ENCODE results near the gene PKIB.
"Not testable (repeated sequence)": the region's sequence is repeated elsewhere in the genome, so short reads cannot be mapped to it uniquely, and the experiment has no call there.

The PKIB gene

DNA sequence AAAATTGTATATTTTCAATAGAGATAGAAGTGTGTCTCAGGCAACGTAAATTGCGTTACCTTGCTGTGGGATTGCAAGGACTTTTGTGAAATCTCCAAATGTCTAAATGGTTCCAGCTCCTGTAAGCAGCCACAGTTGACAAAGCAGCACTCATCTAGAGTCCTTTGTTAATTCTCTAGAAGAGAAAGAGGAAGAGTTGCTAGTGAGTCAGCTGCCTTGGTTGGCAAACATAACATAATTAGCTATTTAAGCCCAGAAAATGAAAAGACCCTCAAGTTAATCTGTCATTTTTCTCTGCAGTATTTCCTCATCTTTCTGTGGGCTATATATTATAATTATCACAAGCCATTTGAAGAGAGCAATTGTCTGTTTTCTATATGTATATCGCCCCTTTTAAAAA is 102.9 kb downstream of the PKIB start:
- DNase-seq, result no peak

DNA sequence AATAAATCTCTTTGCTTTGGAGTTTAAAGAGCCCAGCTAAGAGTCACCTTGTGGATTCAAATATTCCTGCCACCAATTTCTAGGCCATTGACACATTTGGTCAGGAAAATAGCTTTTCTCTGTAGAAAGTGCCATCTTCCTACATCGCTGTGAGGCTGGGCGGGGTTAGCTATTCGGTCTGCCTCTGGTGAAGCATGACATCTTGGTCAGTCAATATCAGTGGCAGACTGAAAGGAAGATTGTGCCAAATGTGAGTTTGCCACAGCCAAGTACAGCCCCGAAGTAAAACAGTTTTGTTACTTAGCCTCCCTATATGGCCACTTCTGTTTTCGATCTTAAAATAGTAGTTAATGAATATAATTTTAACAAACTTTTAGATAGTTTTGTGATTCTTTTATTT is 103.9 kb downstream of the PKIB start:
- DNase-seq, result no peak

DNA sequence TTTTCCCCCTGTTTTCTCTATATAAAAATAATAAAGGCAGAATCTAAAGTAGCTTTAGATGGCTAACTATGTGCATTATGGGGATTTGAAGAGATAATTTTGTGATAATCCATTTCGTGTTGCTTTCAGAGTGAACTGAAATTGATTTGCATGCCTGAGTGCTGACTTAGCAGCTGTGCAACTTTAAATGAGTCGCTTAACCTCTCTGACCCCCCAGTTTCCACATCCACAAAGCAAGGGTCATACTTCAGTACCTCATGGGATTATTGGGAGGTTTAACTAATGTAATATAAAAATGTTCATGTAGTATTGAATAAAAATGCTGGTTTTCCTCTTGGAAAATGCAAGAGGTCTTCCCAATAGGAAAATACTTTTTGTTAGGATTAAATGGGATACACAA is 105.5 kb downstream of the PKIB start:
- no peak for DNase-seq

DNA sequence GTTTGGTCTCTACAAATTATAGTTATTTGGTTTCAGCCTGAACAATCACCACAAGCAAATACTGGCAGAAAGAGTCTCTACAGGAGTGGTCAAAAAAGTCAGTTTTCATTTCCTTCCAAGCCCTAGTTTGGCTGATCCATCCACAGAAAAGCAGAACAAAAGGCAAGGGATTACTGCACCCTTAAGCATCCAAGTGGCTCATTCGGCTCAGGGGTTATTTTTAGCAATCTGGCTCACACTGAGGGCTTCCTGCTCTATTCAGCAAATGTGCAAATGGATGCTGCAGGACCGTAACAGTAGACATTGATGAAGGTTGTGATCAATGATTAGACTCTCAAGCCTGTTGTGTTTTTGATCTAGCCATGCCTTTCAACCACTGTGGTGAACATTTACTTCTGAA is 107.1 kb downstream of the PKIB start:
- DNase-seq, result no peak

DNA sequence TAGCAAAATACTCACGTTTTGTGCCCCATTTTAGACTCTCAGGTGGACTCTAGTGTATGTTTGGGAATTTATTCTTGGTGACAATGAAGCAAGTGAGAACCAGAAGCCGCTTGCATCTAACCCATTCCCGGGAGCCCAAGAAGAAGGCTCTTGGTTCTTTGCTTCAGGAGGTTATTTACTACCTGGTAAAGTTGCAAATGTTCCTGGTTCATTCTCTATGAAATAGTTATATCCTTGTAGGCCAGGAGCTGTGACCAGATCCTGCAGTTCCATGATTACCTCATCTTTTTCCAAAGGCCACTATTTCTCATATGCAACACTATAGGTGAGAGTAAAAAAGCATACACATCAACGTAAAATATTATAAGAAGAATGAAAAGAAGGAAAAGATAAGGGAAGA is 108.4 kb downstream of the PKIB start:
- DNase-seq, result no peak

DNA sequence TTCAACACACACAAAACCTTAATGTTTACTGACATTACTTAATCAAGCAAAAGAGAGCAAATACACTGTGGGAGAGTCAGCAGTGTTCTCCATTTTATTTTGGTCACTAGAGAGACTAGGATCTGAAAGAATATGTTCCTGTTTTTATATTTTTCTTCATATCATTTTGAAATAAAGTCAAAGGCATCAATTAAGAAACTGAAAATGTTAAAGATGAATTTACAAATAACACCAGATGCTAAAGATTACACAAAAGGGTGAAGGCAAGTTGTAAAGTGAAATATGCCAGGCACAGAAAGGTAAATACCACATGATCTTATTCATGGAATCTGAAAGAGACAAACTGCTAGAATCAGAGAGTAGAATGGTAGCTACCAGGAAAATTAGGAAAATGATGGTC is 109.0 kb downstream of the PKIB start:
- no peak for DNase-seq

DNA sequence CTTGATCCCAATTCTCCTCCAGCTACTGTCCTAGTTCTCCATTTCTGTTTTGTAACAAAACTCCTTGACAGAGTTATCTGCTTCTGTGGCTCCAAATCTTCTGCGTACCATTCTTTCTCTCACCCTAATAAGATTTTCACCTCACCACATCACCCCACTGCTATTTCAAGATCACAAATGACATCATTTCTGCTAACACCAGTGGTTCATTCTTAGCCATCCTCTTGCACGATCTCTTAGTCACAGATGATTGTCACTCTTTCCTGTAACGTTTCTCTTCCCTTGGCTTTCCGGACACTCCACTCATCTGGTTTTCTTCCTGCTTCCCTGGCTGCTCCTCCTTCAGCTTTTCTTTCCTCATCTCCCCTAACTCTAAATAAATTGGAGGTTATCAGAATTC is 112.5 kb downstream of the PKIB start:
- no peak for DNase-seq

DNA sequence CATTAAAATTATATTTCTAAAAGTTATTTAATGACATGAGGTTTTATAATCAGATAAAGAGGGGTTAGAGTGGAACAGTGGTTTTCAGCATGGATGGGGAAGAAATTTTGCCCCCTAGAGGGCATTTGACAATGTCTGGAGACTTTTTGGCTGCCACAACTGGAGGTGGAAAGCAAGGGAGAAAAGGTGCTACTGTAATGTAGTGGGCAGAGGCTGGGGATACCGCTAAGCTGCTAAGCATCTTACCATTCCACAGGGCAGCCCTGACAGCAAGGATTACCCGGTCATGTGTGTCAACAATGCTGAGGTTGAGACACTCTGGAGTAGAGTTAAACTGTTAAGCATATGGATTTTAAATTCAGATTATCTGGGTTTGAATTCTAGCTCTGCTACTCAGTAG is 116.4 kb downstream of the PKIB start:
- DNase-seq, result no peak

DNA sequence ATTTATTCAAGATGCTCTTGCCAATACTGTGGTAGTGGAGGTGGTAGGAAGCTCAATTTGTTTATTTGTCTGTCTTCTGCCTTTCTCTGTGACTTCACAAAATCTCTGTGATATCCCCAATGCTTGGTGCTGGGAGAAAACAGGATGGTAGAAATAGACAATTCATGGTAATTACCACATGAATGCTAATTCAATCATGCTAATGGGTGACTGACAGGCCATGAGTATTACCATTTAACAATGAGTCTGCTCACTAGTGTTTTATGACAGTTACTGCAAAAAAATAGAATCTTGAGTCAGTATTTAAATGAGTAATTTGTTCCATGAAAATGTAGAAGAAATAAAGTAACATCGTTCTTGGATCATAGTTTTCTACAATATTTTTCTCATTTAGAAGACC is 117.0 kb downstream of the PKIB start:
- no peak for DNase-seq

DNA sequence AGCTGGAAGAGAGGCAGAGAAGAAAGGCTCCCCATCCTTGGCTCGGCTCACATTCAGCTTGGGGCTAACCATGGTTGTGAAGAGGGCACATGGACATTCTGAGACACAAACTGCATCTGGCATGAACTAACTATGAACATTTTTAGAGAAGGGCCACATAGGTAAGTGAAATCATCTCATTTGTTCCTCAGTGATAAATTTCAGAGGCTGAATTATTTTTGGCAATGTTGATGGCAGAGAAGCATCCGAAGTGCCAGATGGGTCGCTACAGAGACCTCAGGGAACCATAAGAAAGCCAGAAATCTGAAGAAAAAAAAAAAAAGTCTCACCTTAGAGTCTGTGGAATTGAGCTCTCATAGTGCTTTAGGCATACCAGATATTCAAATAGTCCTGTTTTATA is 120.1 kb downstream of the PKIB start:
- no peak for DNase-seq

DNA sequence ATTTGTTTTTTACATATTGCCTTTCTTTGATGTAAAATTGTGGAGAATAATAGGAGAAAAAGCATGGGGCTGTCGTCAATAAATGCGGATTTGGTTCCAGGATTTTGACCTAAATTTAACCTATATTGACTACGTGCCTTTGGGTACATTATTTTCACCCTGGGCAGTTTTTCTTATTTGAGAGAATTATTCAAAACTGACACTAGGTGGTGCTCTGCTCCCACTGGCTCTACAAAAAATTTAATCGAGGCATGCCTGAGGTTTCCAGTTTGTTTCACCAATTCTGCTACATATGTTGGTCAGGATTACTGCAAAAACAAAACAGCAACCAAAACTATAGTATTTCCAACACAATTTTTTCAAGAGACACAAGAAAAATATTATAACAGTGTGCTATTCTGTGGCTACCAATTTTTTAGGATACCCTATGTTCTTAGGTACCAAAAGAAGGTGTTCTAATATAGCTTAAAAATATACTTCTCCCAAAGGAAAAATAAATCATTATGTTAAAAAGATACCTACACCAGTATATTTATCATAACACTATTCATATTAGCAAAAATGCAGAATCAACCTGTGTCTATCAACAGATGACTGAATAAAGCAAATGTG is 120.7 kb downstream of the PKIB start:
- peak; percentile 56 for DNase-seq

DNA sequence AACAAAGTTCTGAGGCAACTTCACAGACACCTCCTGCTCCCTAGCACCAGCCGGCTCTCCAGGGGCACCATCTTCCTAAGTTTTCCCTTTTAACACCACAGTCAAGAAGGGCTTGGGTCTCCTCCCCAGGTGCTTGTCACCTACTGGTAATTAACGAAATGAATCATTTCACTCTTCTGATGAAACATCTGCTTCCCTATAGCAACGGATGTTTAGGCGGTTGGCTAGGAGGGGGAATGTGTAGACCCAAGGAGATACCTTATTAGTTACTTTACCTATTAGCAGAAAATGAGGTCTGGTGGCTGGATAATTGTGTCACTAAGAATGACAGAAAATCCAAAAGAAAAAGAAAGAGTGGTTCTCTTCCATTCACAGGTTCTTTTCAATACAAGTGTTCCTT is 123.1 kb downstream of the PKIB start:
- DNase-seq, result no peak

DNA sequence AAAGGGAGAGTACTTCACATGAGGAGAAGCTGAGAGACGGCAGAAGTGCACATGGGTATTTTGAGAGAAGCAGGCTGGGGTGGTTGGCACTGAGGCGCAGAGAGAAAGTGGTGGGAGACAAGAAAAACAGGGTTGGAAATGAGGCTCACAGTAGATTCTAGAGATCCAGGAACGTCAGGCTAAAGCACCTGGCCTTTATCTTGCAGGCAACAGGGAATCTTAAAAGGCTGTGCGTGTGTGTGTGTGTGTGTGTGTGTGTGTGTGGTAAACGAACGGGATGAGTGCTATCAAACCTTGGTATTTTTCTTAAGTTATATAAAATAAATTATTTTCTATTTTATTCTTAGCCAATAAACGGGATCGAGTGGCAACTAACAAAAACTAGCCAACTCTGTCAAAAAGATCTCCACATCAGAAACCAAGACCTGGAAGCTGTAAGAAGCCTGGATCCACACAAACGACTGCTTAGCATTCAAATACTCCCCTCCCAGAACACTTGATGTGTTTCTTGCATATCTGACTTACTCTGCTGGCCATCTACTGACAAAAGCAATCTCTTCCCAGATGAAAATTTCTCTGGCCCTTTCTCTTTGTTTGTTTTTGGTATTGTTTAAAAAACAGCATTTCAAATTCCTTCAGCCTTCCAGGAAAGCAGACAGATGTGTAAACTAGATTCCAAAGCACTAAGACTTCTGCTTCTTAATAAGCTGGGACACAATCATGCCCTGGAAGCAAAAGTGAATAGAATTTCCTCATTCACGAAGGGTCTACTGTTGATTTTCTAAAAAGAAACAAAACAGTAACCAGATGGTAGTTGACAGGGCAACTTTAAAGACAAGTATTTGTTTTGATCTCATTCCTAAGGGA is 124.6 kb downstream of the PKIB start:
- no peak for DNase-seq

DNA sequence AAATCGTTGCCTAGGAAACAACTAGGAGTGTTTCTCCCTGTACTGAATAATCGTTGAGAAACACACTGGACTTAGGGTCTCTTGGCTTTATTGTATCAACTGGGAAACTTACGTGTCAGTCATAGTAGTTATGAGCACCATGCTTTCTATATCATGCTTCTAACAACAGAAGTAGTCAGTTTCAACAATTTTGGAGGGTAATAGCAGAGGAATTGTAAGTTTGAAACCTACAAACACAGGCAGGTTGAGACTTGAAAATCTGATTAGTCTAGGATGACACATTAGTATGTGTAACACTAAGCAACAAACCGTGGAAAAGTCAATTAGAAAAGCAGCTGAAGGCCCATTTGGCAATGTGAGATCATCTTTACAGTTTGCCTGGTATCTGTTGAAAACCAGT is 125.4 kb downstream of the PKIB start:
- DNase-seq, result no peak

DNA sequence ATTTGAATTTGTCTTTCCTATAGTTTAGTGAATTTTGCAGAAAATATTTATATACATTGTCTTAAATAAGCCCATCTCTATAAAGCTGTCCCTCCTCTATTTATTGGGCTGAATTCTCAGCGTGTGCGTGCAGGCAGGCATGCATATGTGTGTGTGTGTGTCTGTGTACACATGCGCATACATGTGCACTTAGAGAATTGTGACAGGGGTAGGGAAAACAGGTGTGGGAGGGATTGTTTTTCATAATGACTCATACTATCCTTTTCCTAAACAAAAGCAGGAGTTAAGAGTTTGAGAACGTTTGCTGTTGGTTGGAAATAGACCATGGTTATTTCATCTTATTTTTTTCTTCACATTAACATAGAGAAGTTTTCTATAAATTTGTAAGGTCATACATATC is 126.0 kb downstream of the PKIB start:
- DNase-seq, result peak; percentile 47

DNA sequence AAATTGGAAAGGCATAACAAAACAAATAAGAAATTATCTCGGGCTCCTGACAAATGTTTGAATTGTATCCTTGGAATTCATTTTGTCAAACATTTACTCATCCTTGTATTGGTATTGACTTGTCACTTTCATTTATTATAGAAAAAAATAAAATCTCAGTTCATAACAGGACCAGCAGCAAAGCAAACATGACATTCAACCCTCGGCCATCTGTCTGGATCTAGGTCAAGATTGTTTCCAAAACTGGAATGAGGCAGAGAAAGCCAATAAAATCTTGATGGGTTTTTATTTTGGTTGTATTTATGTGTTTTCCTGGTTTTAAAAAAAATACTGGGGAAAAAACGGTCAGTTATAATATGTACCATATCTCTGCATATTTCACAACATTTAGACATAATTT is 126.4 kb downstream of the PKIB start:
- no peak for DNase-seq

DNA sequence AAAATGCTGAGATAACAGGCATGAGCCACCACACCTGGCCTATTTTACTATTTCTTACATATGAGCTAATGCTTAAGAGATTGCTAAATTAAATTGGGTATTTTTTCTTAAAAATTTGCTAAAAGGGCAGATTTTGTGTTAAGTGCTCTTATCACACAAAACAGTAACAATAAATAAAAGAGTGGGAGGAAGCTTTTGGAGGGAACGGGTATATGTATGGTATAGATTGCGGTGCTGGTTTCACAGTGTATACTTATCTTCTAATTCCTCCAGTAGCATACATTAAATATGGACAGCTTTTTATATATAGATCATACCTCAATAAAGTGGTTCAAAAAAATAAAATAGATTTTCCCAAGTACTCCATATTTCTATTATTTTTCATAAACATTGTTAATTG is 129.9 kb downstream of the PKIB start:
- DNase-seq, result no peak

DNA sequence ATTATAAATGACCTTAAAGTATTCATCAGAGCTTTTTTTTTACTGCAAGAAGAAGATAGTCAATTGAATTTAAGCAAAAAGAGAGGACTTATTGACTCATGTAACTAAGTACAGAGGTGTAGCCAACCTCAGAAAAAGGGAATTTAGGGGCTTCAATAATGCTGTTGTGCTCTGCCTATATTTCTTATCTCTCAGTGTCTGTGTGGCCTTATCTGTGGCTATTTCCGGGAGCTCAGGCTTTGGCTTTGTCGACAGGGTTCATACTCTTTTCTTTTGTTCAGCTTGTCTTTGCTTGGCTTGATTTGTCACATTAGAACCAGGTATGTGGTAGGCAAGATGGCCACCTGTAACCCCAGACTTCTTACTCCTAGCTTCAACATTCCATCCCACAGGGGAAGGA is 130.7 kb downstream of the PKIB start:
- DNase-seq, result no peak

DNA sequence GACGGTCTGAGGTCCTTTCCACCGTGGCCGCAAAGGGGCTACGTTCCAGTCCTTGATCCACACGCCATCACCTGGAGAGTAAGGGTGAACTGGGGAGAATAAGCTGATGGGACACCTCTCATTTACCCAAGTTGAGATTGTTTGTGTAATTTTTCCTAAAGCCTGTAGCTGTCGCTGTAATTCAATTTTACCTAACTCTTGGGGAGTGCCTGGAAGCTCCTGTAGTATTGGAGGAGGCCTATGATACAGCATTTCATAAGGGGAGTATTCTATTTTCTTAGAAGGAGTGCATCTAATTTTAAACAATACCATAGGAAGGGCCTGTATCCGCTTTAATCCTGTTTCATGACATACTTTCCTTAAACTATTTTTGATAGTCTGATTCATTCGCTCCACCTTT is 134.0 kb downstream of the PKIB start:
- DNase-seq, result not testable (repeated sequence)

DNA sequence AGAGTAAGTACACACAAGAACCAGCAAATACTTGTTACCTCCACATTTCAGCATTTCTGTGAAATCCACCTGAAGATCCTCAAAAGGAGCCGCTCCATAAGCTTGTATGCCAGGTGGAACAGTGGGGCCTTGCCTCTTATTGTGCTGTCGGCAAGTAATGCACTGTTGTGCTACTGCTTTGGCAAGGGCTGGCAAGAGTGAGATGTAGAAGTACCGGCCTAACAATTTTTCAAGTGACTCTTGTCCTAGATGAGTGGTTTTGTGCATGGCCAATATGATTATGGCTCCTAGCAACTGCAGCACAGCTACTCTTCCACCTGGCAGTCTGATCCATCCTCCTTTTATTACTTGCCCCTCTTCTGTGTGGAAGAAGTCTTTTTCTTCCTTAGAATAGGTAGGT is 134.7 kb downstream of the PKIB start:
- peak; percentile 57 for DNase-seq

DNA sequence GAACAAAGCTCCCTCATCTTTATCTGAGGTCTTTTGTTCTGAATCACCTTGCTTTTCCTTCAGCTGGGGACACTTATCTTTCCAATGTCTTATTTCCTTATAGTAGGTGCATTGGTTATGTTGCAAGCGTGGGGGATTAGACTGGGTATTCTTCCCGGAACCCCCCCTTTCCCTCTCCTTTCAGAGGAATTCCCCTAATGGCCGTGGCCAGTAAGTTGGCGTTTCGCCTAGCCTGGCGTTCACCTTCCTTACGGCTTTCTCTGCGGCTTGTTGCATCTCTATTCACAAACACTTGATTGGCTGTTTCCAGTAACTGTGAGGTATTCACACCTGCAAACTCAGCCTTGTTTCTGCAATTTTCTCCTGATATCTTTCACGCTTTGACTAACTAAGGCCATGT is 136.5 kb downstream of the PKIB start:
- DNase-seq, result no peak

DNA sequence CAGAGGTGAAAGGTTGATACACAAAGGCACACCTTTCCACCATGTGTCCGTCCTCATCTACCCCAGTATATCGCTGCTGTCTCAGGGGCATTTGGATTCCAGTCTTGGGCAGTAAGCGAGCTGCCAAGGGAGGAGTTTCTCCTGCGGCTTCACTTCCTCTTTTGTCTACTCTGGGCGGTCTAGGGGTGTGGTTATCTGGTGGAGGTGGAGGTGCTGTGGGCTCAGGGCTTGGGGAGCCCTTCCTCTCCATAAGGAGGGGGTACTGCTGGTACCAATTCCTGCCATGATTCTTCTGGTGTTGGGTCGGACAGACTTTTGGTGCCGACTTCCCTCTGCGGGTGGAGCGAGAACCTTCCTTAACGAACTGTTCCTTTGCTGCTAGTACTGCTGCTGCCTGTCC is 137.4 kb downstream of the PKIB start:
- no peak for DNase-seq

DNA sequence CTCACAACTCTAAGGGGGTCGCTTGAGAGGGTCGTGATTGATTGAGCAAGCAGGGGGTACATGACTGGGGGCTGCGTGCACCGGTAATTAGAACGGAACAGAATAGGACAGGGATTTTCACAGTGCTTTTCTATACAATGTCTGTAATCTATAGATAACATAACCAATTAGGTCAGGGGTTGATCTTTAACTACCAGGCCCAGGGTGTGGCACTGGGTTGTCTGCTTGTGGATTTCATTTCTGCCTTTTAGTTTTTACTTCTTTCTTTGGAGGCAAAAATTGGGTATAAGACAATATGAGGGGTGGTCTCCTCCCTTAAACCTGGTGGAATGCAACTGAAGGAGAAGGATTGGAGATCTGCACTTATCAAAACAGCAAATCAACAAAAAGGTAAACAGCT is 138.7 kb downstream of the PKIB start:
- DNase-seq, result not testable (repeated sequence)

DNA sequence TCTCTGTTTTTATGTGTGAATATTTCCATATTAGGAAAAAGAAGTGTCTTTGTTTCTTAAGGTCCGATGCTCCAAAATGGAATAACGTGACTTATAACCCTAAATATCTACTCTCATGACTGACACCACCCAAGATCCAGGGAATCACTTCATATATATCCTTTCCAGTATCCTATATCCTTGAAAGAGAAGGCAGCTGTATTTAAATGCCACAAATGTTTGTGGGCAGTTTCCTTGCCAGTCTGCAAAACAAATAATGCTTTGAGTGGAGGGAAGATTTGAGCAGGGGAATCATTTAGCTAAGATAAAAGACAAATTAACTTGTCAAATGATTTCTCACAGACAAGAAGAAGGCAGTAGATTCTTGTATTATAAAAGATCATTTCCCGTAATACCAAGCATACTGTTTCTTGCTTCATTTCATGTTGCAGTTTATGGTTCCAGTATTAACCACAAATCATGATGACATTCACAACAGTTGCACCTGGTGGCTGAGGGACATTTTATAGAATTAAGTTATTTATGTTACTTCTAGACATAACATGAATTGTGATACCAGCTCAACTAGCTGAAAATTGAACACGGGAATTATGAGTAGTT is 139.3 kb downstream of the PKIB start:
- DNase-seq, result no peak

DNA sequence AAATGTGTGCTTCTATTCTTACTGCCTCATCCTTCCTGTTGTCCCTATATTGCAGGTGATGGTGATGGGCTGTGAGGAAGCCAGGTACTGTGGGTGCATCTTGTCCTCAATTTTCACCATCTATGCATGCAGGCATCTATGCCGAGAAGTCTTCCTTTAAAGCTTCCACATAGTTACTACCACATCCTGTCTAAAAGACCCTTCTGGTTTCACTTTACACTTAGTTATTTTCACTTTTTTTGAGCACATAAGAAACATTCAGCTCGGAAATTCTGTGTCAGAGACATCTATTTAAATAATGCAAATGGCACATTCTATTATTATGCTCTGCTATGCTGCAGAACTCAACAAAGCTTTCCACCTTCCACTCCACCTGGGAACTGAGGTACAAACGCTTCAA is 141.1 kb downstream of the PKIB start:
- no peak for DNase-seq
